ENCODE measurements around the gene C11orf42. TPM values are rescaled to one million over a fixed set of nuclear protein-coding genes. Genes with fewer than 3 reads are reported as not detected.

Gene C11orf42
- total RNA-seq, 1 donor = not detected

GRCh38 chr11:6260207-6260726, 54.9 kb downstream of the C11orf42 start:
- H3K4me3 ChIP-seq (ENCODE audit: low read depth, low read length) = no peak overlapping the region
- no peak for TF ChIP-seq CTCF (IDR thresholded peaks at IDR 0.05; ENCODE audit: insufficient read depth, low read length)
- DNase-seq (ENCODE audit: low read depth) = no peak

Other genes starting within 250 kb of the C11orf42 start
- not detected in 2 replicates for gene OR56A5, start 237.1 kb upstream of the C11orf42 start, total RNA-seq (ENCODE audit: low replicate concordance)
- gene OR52L1, start 218.6 kb upstream of the C11orf42 start, total RNA-seq (ENCODE audit: low replicate concordance) = not detected in 2 replicates
- not detected in 2 replicates for gene OR56A4, start 198.6 kb upstream of the C11orf42 start, total RNA-seq (ENCODE audit: low replicate concordance)
- gene OR56A1, start 174.8 kb upstream of the C11orf42 start, total RNA-seq (ENCODE audit: low replicate concordance) = under 0.01 TPM in 1 of 2 replicates, not detected in the other
- 0.57 TPM in 1 of 2 replicates, not detected in the other for gene OR56B4, start 97.9 kb upstream of the C11orf42 start, total RNA-seq (ENCODE audit: low replicate concordance)
- not detected in 2 replicates for gene OR52B2, start 35.2 kb upstream of the C11orf42 start, total RNA-seq (ENCODE audit: low replicate concordance)
- gene OR52W1, start 6.3 kb upstream of the C11orf42 start, total RNA-seq (ENCODE audit: low replicate concordance) = not detected in 2 replicates
- gene FHIP1B, start 29.1 kb downstream of the C11orf42 start, total RNA-seq (ENCODE audit: low replicate concordance) = 6.4 and 15.6 TPM in 2 replicates
- not detected in 2 replicates for gene CNGA4, start 33.5 kb downstream of the C11orf42 start, total RNA-seq (ENCODE audit: low replicate concordance)
- gene CCKBR, start 54.3 kb downstream of the C11orf42 start, total RNA-seq (ENCODE audit: low replicate concordance) = not detected in 2 replicates
- gene CAVIN3, start 114.9 kb downstream of the C11orf42 start, total RNA-seq (ENCODE audit: low replicate concordance) = 323 and 888 TPM in 2 replicates
- gene SMPD1, start 184.9 kb downstream of the C11orf42 start, total RNA-seq (ENCODE audit: low replicate concordance) = 44.8 and 63.9 TPM in 2 replicates
- gene APBB1, start 213.5 kb downstream of the C11orf42 start, total RNA-seq (ENCODE audit: low replicate concordance) = 41.8 and 52.4 TPM in 2 replicates
- 1.2 TPM in 1 of 2 replicates, not detected in the other for gene HPX, start 235.4 kb downstream of the C11orf42 start, total RNA-seq (ENCODE audit: low replicate concordance)